HG03280 (cell line): ENCODE results near the gene ANGEL2.
"Not testable (repeated sequence)": the region's sequence is repeated elsewhere in the genome, so short reads cannot be mapped to it uniquely, and the experiment has no call there.

Experiments used
- ATAC-seq: cut with Tn5 transposase; IDR thresholded peaks from one replicate; pipeline ENCODE4 v1.9.1; 2021; ENCODE audit warnings: mild to moderate bottlenecking, moderate library complexity; ENCODE audit not compliant: unreplicated experiment

Gene ANGEL2

GRCh38 chr1:212977781-212978645 is 37.7 kb downstream of the ANGEL2 start:
- peak; percentile 44 for ATAC-seq

DNA sequence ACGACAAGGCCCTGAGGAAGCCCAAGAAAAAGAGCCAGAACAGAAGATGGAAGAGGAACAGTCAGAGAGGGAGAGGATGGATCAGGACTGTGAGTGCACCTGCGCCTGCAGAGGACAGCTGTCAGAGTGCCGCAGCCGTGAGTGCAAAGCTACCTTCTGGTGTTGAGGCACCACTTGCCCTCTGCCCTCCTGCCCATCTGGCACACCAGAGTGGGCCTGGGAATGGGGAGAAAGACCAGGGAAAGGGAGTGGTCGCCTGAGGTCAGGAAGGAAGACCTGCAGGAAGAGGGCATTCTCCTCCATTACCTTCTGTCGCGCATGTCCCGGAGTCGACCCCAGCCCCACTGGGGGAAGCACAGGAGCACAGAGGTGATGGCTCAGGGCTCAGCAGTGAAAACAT is 39.1 kb downstream of the ANGEL2 start:
- ATAC-seq, result no peak

- no peak for ATAC-seq
Observed at GRCh38 chr1:212975111-212975918, 40.4 kb downstream of the ANGEL2 start.

DNA sequence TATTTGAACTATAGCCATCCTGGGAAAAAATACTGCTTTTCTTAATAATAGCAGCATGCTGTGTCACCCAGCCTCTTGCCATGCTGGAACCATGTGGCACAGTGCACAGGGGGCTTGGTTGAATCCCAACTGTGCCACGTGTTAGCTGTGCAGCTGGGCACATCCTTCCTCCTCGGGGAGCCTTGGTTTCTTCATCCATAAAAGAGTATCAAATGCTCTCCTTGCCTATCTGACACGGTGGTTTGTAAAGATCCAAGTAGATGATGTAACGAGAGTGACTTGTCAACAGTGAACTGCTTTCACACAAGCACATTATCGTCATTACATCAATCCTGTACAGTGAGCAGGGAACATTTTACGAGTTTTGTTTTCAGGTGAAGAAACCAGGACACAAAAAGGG is 41.0 kb downstream of the ANGEL2 start:
- ATAC-seq, result no peak

- ATAC-seq, result no peak
Observed at GRCh38 chr1:212973899-212974298, 41.8 kb downstream of the ANGEL2 start.

GRCh38 chr1:212973426-212973825 is 42.2 kb downstream of the ANGEL2 start:
- no peak for ATAC-seq

- no peak for ATAC-seq
Observed at GRCh38 chr1:212971312-212971711, 44.4 kb downstream of the ANGEL2 start.

DNA sequence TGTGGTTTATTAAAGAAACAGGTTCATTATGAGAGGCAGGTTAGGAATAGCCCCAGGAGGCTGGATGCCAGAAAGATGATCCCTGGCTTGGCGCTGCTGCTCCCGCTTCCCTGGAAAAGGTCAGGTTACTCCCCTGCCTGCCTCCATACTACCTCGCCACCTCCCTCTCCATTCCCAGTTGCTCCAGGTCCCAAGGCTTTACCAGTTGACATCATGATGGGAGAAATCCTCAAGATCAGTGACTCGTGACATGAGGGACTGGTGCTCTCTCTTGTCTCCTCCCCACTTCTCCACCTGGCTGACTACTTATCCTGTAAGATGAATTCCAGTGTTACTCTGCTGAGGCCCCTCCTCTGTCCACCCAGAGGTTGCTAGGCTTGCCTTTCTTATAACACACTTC is 45.6 kb downstream of the ANGEL2 start:
- no peak for ATAC-seq

DNA sequence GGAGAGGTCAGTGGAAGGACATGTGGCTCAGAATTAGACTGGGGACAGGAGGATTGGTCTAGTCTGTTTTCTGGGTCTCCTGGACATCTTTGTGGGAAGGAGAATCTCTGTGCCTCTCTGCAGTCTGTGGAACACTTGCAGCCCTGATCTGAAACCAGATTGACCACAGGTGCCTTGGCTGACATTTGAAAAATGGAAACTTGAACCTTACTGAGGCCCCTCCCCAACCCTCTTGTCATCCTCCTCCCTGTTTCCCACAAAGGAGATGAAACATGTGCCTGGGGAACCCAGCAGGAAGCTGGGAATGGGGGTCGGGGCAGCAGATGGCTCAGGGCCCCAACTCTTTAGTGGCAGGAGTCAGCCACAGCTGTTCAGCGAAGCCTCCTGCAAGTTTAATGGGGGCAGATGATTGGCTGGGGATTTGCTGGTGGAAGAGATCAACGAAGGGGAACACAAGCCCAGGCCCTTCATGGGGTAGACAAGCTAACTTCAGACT is 47.3 kb downstream of the ANGEL2 start:
- ATAC-seq, result no peak

GRCh38 chr1:212967801-212968200 is 47.9 kb downstream of the ANGEL2 start:
- ATAC-seq, result peak; percentile 73

GRCh38 chr1:212966616-212967015 is 49.1 kb downstream of the ANGEL2 start:
- no peak for ATAC-seq

GRCh38 chr1:212964993-212965392 is 50.7 kb downstream of the ANGEL2 start:
- not testable (repeated sequence) for ATAC-seq

DNA sequence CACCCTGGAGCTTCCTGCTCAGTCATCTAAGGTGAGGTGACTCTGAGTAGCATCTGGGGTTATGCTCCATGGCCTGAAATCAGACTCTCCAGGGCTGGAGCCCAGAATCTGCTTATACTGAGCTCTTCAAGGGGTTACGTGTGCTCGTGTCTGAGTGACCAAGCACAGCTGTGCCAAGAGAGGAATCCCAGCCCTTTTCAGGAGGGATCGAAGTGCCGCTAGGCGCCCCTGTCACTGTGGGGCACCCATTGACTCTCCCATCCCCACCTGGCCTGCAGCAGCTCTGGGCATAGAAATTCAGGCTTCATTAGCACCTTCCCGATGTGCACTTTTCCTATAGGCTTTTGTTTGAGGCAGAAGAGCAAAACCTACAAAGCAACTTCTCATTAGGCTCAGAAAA is 51.6 kb downstream of the ANGEL2 start:
- ATAC-seq, result no peak

DNA sequence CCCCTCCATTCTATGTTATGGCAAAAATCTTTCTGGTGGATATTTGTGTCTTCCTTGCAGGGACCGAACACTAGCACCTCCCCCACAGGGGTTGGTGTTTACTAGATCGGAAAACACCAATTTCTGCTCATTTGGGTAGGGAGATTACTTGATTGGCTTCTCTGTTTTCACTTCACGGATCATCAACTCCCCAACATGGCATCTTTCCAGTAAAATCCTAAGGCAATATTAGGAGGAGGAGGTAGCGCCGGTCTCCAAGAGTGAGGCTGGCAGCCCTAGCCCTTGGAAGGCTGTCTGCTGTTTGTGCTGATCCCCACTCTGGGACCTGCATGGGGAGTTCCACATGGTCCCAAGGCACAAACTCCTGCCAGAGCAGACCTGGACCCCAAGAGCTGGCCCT is 53.2 kb downstream of the ANGEL2 start:
- no peak for ATAC-seq

- ATAC-seq, result no peak
Observed at GRCh38 chr1:212960932-212961331, 54.7 kb downstream of the ANGEL2 start.

- ATAC-seq, result peak; percentile 65
Observed at GRCh38 chr1:212959266-212960220, 56.1 kb downstream of the ANGEL2 start.

GRCh38 chr1:212958175-212958574 is 57.5 kb downstream of the ANGEL2 start:
- ATAC-seq, result no peak

DNA sequence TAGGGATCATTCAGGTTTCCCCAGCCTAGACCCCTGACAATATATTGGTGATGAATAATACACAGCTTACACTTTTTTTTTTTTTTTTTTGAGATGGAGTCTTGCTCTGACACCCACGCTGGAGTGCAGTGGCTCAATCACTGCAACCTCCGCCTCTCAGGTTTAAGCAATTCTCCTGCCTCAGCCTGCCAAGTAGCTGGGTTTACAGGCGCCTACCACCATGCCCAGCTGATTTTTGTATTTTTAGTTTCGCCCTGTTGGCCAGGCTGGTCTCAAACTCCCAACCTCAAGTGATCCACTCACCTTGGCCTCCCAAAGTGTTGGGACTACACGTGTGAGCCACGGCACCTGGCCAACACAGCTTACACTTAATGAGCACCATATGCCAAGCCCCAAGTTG is 58.1 kb downstream of the ANGEL2 start:
- no peak for ATAC-seq

DNA sequence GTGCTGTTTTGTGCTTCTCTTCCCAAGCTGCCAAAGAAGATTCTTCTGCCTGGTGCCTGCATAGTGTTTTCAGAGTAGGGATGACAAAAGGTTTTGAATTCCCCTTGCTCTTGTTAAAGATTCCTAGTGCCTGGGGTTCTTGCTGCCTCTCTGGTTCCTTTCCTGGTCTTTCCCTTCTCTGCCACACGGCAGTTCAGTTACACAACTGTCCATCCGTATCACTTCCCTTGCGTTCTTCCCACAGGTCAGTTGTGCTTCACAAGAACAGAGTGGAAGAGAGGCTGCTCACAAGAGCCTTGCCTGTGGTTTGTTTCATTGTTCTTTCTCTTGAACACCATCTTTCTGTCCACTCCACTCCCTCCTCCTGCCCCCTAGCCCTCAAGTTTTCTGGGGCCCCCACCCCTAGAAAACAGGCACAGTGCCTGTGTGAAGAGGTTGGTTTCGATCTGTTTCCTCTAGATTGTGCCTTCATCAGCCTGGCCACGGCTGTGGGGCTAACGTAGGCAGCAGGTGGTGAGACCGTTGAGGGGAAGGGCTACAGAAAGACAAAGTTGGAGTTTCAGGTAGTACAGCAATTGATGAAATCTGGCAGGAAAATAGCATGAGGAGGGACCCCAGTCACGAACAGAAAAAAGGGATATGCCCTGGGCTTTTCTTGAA is 59.6 kb downstream of the ANGEL2 start:
- no peak for ATAC-seq

DNA sequence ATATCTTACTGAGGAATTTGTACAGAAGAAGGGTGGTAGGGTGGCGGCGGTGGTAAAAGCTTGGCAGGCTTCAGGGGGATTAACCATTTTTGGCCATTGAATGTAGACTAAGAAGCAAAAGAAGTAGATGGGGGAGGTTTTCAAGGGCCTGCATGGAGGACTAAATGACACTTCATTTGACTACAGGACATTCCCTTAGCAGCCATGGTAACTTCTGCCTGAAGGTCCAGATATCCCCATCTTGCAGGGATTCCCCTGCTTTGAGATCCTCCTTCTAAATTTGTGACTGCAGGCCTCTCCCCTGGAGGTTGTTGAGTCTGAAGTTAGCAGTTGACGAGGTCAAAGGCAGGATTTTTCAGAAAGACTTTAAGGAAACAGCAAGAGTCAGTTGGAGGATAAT is 60.6 kb downstream of the ANGEL2 start:
- no peak for ATAC-seq
